ENCODE results near the gene C19orf47. TPM values are rescaled to one million over a fixed set of nuclear protein-coding genes. Genes with fewer than 3 reads are reported as not detected.

Gene C19orf47
- total RNA-seq, 1 donor from 2014 or later, result 166 TPM

- no peaks in the 10 kb centered on the region for H3K36me3 ChIP-seq
- peak overlapping the region; percentile 83 for H3K4me3 ChIP-seq
- H3K4me1 ChIP-seq, result peaks cover 43% of the 10 kb centered on the region
- H3K27ac ChIP-seq (replicated peaks), result peak overlapping the region; percentile 95
- TF ChIP-seq CTCF (IDR thresholded peaks at IDR 0.05; ENCODE audit: borderline replicate concordance), result no peak
- no peaks in the 10 kb centered on the region for H3K27me3 ChIP-seq (ENCODE audit: low read depth)
- H3K9me3 ChIP-seq (replicated peaks), result no peaks in the 10 kb centered on the region
- no peak for DNase-seq
- intact Hi-C loops (cut with micrococcal nuclease), result no loop called here
Measured at GRCh38 chr19:40286235-40286970, 61.8 kb downstream of the C19orf47 start.

DNA sequence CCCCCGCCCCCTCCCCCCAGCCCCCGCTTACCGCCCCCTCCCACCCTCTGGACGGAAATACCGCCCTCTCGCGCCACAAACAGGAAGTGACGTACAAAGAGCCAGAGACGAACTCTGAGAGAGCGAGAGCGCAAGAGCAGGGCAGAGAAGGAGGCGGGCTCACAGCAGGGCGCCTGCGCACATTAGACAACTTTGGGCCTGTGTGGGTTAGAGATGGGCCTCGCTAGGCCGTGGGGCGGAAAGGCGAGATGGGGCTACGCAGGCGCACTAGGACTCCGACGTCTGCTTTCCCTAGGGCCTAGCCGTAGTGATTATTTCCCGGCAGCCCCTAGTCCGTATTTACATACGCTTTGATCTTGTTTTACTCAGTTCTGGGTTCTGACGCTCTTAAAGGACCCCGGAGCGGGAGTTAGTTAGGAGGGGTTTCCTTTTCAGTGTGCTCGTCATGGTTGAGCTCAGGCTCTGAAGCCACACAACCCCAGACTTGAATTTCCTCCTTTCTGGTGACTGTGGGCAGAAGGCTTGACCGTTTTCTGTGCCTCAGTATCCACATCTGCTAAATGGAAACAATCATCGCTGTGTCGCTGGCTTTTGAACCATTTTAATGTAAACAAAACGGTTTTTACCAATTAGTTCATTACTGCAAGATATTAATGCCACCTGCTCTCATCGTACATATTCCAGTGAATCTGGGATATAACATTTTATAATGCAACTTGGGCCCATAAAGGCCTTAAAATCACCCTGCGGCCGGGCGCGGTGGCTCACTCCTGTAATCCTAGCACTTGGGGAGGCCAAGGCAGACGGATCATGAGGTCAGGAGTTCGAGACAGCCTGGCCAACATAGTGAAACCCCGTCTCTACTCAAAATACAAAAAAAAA is 62.6 kb downstream of the C19orf47 start:
- no peaks in the 10 kb centered on the region for H3K36me3 ChIP-seq
- H3K27ac ChIP-seq (replicated peaks), result peak overlapping the region; percentile 95
- H3K9me3 ChIP-seq (replicated peaks), result no peaks in the 10 kb centered on the region
- H3K4me3 ChIP-seq, result peak overlapping the region; percentile 83
- H3K4me1 ChIP-seq, result peaks cover 51% of the 10 kb centered on the region
- peak; percentile 99 for DNase-seq
- intact Hi-C loops (cut with micrococcal nuclease), result no loop called here
- TF ChIP-seq CTCF (IDR thresholded peaks at IDR 0.05; ENCODE audit: borderline replicate concordance), result no peak
- H3K27me3 ChIP-seq (ENCODE audit: low read depth), result no peaks in the 10 kb centered on the region

- TF ChIP-seq CTCF (IDR thresholded peaks at IDR 0.05; ENCODE audit: borderline replicate concordance), result no peak
- Histone ChIP-seq H3K27me3 (ENCODE audit: low read depth) (no peaks in the 10 kb centered on the region), H3K9me3 (replicated peaks) (no peaks in the 10 kb centered on the region), H3K27ac (replicated peaks) (peak within 1 kb of the TSS; percentile 95), H3K4me1 (peaks cover 59% of the 10 kb centered on the region), H3K36me3 (no peaks in the 10 kb centered on the region), H3K4me3 (peak within 1 kb of the TSS; percentile 83)
- DNase-seq, result peak; percentile 66
- intact Hi-C loops (cut with micrococcal nuclease), result no loop called here
Measured at GRCh38 chr19:40284501-40285352, 63.5 kb downstream of the C19orf47 start, which contains the start of gene AKT2. Gene AKT2 (minus strand): TSS chr19:40285345. CDS start chr19:40265267, 20,078 bp downstream.

DNA sequence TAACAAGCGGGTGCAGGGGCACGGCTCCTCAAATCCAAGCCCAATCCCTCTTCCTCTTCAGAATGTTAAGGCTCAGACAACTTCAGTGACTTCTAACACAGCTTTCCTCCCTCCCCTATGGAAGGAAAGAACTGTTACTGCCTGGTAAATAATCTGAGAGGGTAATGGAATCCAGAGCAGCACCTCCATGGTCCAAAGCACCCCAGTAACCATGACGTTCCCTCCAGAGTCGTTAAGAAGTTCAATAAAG is 64.0 kb downstream of the C19orf47 start:
- Histone ChIP-seq H3K9me3 (replicated peaks) (no peaks in the 10 kb centered on the region), H3K27me3 (ENCODE audit: low read depth) (no peaks in the 10 kb centered on the region), H3K4me3 (peak overlapping the region; percentile 83), H3K36me3 (no peaks in the 10 kb centered on the region), H3K4me1 (peaks cover 65% of the 10 kb centered on the region), H3K27ac (replicated peaks) (peak overlapping the region; percentile 95)
- intact Hi-C loops (cut with micrococcal nuclease), result no loop called here
- no peak for TF ChIP-seq CTCF (IDR thresholded peaks at IDR 0.05; ENCODE audit: borderline replicate concordance)
- no peak for DNase-seq
